ENCODE data around the gene FUT3.
"Not testable (repeated sequence)": the region's sequence is repeated elsewhere in the genome, so short reads cannot be mapped to it uniquely, and the experiment has no call there.

Gene FUT3

DNA sequence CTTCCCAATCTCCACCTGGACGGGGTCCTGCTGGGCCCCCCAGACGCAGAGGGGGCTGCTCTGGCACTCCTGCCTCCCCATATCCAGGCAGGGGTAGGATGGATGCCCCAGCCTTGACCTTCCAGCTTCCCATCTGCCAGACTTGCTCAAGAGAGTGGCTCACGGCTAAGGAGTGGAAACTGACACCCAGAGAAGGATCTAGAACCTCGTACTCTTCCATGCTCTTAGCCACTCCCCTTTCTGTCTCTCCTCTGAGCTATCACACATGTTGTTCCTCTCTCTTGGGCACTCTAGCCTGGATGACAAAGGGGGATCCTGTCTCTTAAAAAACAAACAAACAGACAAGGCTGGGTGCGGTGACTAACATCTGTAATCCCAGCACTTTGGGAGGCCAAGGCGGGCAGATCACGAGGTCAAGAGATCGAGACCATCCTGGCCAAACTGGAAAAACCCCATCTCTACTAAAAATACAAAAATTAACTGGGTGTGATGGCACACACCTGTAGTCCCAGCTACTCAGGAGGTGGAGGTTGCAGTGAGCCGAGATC is 31.2 kb upstream of the FUT3 start:
- in situ Hi-C loops (cut with MboI; ENCODE audit: low sequenced_read_pairs): no loop called here

DNA sequence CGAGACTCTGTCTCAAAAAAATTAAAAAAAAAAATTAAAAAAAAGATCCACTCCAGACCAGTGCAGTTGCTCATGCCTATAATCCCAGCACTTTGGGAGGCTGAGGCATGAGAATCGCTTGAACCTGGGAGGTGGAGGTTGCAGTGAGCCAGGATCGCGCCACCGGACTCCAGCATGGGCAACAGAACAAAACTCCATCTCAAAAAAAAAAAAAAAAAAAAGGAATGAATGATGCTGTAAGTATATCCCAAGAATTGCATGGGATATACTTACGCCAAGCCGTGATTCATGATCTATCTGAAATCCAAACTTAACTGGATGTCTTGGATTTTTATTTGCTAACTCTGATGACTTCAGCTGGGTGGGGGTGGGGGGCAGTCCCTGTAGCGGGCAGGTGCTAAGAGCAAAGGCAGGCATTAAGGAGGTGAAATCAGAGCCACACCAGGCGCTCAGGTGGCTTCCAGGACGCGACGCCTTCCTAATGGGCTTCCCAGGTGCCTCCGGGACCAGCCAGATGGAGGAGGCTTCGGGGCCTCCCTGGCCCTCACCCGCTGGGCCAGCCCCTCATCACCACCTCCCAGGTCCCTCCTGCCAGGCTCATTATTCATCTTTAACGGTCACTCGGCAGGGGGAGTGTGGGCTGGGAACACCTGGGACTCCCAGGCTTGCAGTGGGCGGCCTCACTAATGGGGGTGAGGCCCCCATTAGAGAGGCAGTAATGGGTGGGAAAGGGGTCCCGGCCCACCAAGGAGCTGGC is 30.5 kb upstream of the FUT3 start:
- in situ Hi-C loops (cut with MboI; ENCODE audit: low sequenced_read_pairs): no loop called here

DNA sequence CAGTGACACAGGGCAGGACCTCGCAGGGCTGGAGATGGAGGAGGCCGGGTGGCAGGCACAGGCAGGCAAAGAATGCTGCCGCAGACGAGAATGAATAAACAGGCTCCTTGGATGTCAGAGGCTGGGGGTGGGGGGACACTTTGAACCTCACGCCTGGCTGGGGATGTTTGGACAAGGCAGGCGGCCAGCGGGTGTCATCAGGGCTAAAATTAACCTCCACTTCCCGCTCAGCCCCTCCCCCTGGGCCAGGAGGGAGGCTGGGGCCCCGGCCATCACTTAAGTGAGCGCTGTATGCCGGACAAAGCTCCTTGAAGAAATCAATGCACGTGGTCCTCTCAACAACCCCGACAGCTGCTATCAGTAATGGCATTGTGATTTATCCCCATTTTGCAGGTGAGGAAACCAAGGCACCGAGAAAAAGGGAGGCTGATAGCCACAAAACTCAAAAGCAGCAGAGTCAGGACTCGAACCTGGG is 29.4 kb upstream of the FUT3 start:
- in situ Hi-C loops (cut with MboI; ENCODE audit: low sequenced_read_pairs): no loop called here

DNA sequence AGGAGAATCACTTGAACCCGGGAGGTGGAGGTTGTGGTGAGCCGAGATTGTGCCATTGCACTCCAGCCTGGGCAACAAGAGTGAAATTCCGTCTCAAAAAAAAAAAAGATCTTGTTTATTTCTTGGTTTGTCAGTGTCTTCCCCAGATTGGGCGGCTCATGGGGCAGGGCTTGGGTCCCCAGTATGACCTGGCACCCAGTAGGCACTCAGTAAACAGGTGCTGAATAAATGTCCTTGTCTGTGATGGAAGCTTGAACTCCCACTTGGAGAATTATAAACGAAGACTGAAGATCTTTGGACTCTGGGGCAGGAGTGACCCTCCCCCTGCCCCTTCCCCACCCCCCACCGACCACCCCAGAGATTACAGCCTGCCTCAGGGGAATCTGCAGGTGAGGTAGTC is 28.9 kb upstream of the FUT3 start:
- in situ Hi-C loops (cut with MboI; ENCODE audit: low sequenced_read_pairs): no loop called here

DNA sequence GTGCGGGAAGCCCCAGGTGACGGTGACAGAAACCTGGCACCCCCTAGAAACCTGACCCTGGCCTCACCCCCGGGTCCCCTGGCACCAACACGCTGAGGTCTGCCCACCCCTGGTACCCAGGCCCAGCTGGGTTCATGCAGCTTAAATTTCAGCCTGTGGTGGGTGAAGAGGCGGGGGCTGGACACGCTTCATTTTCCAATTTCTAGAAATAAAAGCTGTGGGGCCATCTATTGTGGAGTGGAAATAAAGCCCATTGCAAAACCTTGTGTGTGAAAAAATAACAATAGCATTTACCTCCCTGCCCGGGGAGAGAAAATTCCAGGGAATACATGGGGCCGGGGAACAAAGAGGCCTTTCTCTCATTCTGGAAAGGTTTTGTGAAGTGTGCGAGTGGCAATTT is 26.6 kb upstream of the FUT3 start:
- in situ Hi-C loops (cut with MboI; ENCODE audit: low sequenced_read_pairs): no loop called here

DNA sequence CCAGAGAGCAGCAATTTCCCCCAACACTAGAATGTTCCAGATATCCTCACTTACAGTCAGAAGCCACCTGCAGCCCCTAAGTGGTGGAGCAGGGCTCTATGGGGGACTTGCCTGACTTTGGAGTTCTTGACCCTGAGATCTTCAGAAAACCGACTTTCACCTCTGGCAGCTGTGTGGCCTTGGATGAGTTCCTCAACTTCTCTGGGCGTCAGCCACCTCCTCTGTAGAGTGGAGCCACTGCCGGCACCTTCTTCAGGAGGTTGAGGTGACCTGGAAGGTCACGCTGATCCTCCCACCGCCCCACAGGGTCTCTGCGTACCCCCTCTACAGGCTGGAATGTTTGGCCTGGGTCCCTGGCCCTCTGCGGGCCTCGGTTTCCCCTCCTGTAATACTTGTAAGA is 26.2 kb upstream of the FUT3 start:
- in situ Hi-C loops (cut with MboI; ENCODE audit: low sequenced_read_pairs): no loop called here

DNA sequence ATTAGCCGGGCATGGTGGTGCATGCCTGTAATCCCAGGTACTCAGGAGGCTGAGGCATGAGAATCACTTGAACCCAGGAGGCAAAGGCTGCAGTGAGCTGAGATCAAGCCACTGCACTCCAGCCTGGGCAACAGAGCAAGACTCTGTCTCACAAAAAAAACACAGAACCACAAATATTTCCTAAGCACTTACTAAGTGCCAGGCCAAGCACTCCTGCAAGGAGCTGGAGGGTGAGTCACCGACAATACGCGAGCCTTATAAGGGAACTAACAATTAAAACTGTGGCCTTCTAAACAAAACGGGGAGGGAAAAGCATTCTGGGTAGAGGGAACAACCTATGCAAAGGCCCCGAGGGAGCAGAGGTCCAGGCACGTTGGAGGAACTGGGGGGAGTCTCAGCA is 23.2 kb upstream of the FUT3 start:
- in situ Hi-C loops (cut with MboI; ENCODE audit: low sequenced_read_pairs): not testable (repeated sequence)

DNA sequence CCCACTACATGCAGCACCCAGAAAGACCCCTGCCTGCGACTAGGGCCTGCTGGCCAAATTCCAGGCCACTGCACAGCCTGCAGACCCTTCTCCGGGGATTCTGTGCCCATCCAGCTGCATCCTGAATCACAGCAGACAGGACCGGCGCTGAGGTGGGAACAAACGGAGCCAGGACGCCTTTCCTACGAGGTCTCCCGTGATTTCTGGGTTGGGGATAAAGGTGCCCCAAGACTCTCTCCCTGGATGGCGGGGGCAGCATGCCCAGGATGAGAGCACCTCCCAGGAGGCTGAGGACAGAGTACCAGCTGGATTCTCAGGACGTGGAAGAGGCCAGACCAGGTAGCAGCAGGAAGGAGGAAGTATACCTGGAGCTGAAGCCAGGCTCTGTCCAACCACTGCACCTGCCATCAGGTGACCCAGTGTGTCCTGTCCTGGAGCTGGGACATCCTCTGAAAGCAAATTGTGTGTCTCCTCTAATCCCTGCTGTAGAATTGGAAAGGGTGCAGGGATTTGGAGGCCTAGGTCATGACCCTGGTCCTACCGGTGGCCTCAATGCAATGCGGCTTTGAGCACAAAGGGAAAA is 22.5 kb upstream of the FUT3 start:
- in situ Hi-C loops (cut with MboI; ENCODE audit: low sequenced_read_pairs): no loop called here

DNA sequence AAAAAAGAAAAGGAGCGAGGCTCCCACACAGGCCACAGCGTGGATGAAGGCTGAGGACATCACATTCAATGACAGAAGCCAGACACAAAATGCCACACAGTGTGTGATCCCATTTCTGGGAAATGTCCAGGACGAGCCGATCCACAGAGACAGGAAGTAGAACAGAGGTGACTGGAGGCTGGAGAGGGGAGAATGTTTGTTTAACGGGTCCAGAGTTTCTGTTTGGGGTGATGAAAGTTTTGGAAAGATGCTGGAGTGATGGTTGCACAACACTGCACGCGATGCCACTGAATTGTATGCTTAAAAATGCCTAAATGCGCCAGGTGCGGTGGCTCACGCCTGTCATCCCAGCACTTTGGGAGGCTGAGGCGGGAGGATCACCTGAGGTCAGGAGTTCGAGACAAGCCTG is 19.7 kb upstream of the FUT3 start:
- in situ Hi-C loops (cut with MboI; ENCODE audit: low sequenced_read_pairs): no loop called here

DNA sequence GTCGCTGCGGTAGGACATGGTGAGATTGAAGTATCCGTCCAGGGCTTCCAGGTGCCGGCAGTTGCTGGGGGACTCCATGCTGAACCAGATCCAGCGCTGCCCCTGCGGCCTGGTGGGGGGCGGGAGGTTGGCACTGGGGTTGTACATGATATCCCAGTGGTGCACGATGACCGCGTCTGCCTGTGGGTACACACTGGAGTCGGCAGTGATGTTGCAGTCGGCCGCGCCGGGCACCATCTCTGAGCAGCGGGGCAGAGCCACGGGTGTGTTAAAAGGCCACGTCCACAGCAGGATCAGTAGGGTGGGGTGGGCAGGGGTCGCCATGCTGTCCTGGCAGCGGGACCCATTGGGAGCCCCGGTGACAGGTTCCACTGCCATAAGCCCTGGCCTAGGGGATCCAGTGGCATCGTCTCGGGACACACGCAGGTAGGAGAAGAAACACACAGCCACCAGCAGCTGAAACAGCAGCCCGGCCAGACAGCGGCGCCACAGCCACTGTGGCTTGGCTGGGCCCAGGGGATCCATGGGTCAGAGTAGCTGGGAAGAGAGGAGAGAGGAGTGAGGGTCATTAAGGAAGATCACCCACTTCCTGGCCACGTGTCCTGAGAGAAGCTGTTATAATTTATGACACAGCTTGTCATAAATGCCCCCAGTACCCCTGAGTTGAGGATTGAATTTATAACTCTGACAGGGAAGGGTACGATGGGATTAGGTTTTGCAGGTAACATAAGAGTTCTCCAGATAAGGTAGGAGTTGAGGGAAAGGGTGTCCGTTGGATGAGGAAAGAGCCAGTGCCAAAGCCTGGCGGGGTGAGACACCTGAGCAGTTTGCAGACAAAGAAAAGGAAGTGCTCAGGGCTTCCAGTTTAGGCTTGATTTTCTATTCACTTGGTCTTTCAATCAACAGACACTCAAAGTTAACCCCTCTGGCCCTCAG is 16.2 kb upstream of the FUT3 start:
- in situ Hi-C loops (cut with MboI; ENCODE audit: low sequenced_read_pairs): no loop called here

DNA sequence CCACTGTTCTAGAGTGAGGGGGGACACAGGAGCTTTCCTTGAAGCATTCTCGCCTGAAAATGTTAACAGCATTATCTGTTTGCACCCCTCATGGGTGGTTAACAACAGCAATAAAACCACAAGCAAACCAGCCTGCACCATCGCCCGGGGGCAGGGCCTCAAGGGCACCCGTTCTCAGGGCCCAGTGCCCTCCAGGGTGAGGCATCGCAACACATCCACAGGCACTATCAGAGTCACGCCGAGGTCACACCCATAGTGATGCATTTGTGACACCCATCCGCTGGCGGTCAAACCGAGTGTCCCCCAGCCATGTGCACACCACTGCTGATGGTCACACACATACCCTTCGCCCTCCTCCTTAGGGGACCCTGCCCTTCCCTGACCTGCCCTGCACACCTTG is 14.5 kb upstream of the FUT3 start:
- in situ Hi-C loops (cut with MboI; ENCODE audit: low sequenced_read_pairs): no loop called here

DNA sequence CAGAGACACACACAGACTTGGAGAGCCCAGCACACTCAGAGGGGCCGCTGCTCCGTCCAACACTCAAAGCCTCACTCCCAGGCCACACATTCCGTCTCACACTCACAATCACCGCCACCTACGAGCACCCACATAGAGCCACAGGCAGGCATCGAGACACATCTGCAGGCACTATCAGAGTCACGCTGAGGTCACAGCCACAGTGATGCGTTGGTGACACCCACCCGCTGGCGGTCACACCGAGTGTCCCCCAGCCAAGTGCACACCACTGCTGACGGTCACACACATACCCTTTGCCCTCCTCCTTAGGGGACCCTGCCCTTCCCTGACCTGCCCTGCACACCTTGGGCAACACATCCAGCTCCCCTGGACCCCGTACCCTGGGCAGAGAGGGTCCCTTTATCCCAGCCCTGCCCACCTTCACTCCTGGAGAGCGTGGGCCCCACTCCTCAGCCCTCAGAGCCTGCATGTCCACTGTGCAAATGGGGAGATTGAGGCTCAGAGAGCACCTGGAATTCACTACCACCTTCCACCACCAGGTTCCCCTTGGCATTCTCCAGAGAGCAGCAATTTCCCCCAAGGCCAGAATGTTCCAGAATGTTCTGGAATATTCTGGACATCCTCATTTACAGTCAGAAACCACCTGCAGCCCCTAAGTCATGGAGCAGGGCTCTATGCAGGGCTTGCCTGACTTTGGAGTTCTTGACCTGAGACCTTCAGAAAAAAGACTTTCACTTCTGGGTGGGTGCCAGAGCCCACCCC is 13.7 kb upstream of the FUT3 start:
- in situ Hi-C loops (cut with MboI; ENCODE audit: low sequenced_read_pairs): no loop called here

DNA sequence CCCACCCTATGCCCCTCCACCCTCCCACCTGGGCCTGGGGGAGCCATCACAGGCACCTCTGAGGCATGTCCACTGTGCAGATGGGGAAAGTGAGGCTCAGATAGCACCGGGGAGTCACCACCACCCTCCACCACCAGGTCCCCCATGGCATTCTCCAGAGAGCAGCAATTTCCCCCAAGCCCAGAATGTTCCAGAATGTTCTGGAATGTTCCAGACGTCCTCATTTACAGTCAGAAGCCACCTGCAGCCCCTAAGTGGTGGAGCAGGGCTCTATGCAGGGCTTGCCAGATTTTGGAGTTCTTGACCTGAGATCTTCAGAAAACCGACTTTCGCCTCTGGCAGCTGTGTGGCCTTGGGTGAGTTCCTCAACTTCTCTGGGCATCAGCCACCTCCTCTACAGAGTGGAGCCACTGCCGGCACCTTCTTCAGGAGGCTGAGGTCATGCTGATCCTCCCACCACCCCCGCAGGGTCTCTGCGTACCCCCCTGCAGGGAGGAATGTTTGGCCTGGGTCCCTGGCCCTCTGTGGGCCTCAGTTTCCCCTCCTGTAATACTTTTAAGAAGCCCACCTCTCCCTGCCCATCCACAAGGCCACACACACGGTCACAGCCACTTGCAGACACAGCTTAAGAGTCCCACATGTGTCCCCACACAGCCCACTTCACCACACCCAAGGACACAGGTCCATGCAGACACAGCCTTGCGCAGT is 12.9 kb upstream of the FUT3 start:
- in situ Hi-C loops (cut with MboI; ENCODE audit: low sequenced_read_pairs): no loop called here

DNA sequence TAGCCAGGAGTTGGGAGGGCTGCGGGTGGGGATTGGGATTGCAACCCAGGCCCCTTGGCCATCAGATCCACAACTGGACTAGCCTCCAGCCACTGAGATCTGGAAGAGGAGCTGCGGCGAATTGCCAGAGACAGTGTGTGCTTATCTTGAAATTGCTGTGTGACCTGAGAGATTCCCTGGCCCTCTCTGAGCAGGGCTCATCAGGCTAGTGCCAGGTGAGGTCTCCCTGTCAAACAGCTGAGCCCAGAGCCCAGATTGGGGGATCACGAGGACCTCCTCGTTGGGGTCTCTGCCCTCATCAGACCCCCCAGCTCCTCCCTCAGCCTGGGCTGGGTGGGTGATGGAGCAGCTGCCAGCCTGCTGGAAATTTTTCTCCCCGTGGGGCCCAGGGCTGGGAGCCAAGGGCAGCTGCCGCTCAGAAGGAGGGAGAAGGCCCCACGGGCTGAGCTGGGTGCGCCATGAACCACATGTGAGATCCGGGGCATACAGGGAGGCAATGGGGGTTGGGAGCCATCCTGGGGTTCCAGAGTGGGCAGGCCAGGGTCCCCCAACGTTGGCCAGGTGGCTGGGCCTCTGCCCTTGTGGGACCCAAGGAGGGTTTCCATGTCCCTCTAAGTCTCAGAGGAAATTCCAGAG is 11.9 kb upstream of the FUT3 start:
- in situ Hi-C loops (cut with MboI; ENCODE audit: low sequenced_read_pairs): no loop called here

DNA sequence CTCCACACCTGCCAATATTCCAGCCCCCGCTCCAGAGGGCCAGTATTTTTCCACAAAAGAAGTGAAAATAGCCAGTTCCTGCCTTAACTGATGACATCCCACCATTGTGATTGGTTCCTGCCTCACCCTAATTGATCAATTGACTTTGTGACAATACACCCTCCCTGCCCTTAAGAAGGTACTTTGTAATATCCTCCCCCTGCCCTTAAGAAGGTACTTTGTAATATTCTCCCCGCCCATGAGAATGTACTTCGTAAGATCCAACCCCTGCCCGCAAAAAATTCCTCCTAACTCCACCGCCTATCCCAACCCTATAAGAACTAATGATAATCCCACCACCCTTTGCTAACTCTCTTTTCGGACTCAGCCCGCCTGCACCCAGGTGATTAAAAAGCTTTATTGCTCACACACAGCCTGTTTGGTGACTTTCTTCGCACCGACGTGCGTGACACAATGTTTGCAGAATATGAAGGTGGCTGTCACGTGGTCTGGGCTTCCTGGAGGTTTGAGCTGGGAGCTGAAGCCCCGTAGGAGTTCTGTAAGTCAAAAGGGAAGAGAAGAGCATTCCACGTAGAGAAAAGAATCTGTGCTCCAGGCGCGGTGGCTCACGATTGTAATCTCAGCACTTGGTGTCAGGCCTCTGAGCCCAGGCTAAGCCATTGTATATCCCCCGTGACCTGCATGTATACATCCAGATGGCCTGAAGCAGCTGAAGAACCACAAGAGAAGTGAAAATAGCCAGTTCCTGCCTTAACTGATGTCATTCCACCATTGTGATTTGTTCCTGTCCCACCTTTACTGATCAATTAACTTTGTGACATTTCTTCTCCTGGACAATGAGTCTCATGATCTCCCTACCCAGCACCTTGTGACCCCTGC is 6.2 kb upstream of the FUT3 start:
- in situ Hi-C loops (cut with MboI; ENCODE audit: low sequenced_read_pairs): no loop called here

DNA sequence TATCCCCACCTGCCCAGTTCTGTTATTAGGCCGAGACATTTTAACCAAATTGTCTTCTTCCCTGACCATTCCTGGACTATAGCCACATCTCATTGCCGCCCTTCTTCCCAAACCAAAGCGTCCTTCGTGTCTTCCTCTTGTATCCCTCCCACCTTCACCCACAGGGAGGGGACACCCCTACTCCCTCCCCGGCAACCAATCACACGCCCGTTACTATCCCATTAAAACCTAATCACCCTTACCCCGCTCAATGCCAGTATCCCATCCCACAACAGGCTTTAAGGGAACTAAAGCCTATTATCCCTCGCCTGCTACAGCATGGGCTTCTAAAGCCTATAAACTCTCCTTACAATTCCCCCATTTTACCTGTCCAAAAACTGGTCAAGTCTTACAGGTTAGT is 3.9 kb upstream of the FUT3 start:
- in situ Hi-C loops (cut with MboI; ENCODE audit: low sequenced_read_pairs): not testable (repeated sequence)

DNA sequence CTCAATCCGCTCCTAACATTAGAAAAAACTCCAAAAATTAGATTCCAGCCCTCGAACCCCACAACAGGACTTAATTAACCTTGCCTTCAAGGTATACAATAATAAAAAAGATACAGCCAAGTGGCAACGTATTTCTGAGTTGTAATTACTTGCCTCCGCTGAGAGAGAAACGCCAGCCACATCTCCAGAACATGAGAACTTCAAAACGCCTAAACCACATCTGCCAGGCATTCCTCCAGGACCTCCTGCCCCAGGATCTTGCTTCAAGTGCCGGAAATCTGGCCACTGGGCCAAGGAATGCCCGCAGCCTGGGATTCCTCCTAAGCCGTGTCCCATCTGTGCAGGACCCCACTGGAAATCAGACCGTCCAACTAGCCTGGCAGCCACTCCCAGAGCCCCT is 2.9 kb upstream of the FUT3 start:
- in situ Hi-C loops (cut with MboI; ENCODE audit: low sequenced_read_pairs): not testable (repeated sequence)

DNA sequence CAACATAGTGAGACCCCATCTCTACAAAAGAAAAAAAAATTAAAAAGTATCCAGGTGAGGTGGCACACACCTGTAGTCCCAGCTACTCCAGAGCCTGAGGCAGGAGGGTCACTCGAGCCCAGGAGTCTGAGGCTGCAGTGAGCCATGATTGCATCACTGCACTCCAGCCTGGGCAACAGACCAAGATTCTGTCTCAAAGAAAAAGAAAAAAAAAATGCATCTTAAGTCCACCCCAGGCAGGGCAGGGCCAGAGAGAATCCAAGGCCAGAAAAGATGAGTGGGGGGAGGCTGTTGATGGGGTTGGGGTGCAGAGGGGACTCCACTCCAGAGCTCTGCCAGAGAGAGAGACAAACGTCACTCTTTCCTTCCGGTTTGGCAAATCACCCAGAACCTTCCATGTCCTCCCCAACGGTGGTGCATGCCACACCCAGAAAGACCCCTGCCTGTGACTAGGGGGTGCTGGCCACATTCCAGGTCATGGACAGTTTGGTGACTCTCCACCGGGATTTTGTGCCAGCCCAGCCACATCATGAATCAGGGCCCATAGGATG is 431 bp downstream of the FUT3 start:
- in situ Hi-C loops (cut with MboI; ENCODE audit: low sequenced_read_pairs): no loop called here

Measured in hTERT RPE-1 (cell line).